Smooth muscle cell (in vitro differentiated cells): ENCODE measurements around the gene FKBP1B. TPM values are rescaled to one million over a fixed set of nuclear protein-coding genes. Genes with fewer than 3 reads are reported as not detected.
"Not testable (repeated sequence)": the region's sequence is repeated elsewhere in the genome, so short reads cannot be mapped to it uniquely, and the experiment has no call there.

ENCODE experiments used
- DNase-seq: peaks from one replicate; lab custom pipeline; 2025; ENCODE audit not compliant: unreplicated experiment; lab: John Stamatoyannopoulos, UW
- H2AFZ ChIP-seq: fragments of 200-600 bp; sonication (generic); 2 replicates; pipeline ENCODE4 v1.6.0; 2016; ENCODE audit warnings: antibody characterized with exemption, low read depth, mild to moderate bottlenecking
- H3F3A ChIP-seq: fragments of 200-600 bp; sonication (generic); 2 replicates; pipeline ENCODE4 v1.6.0; 2017; ENCODE audit warnings: antibody characterized with exemption, low read depth
- H3K27ac ChIP-seq: fragments of 200-600 bp; sonication (generic); 2 replicates; pipeline ENCODE4 v1.5.1; 2016; ENCODE audit warnings: low read depth, mild to moderate bottlenecking
- H3K27me3 ChIP-seq: fragments of 200-600 bp; sonication (generic); 2 replicates; pipeline ENCODE4 v1.6.1; 2016; ENCODE audit warnings: low read depth, mild to moderate bottlenecking
- H3K36me3 ChIP-seq: fragments of 200-600 bp; sonication (generic); 2 replicates; pipeline ENCODE4 v1.5.1; 2016; ENCODE audit warnings: low read depth
- H3K4me1 ChIP-seq: fragments of 200-600 bp; sonication (generic); 2 replicates; pipeline ENCODE4 v1.5.1; 2016; ENCODE audit warnings: low read depth
- H3K4me2 ChIP-seq: fragments of 200-600 bp; sonication (generic); 2 replicates; pipeline ENCODE4 v1.6.0; 2016; ENCODE audit warnings: mild to moderate bottlenecking
- H3K4me3 ChIP-seq: fragments of 200-600 bp; sonication (generic); 2 replicates; pipeline ENCODE4 v1.5.1; 2016; ENCODE audit warnings: mild to moderate bottlenecking
- H3K79me2 ChIP-seq: fragments of 200-600 bp; sonication (generic); 2 replicates; pipeline ENCODE4 v1.6.0; 2016; ENCODE audit warnings: low read depth, mild to moderate bottlenecking
- H3K9ac ChIP-seq: fragments of 200-600 bp; sonication (generic); 2 replicates; pipeline ENCODE4 v1.6.0; 2016; ENCODE audit warnings: low read depth
- H3K9me3 ChIP-seq: fragments of 200-600 bp; sonication (generic); replicated peaks from 2 replicates; pipeline ENCODE4 v1.5.1; 2016; ENCODE audit warnings: low read depth
- H4K20me1 ChIP-seq: fragments of 200-600 bp; sonication (generic); 2 replicates; pipeline ENCODE4 v1.6.0; 2016; ENCODE audit warnings: low read depth
- WGBS: methylation state at CpG from one replicate; pipeline ENCODE4 v1.1.7; 2016; ENCODE audit warnings: low lambda C conversion rate; 5-methylcytosine and 5-hydroxymethylcytosine counted together
- polyA plus RNA-seq: library from polyadenylated mRNA; unstranded; fragments of >200 nt; fragmentation: Nextera tagmentation; extraction: Ambion mirVana; gene quantifications from 2 replicates; pipeline ENCODE4 v1.2.1, GENCODE V29; 2016
- total RNA-seq: library from RNA; depleted of rRNA; stranded (reverse); fragments of >200 nt; gene quantifications from 2 replicates; pipeline ENCODE4 v1.2.3, GENCODE V29; 2014
- TF ChIP-seq, protein P1 (sequence below): fragments of 200-600 bp; sonication (generic); IDR thresholded peaks from 2 replicates; pipeline ENCODE4 v1.5.1; 2017; ENCODE audit warnings: borderline replicate concordance, mild to moderate bottlenecking, antibody characterized with exemption; ENCODE audit not compliant: insufficient read depth, poor library complexity, severe bottlenecking

The FKBP1B gene
- total and polyA plus RNA-seq, 2 experiments from 2014 or later: 17.5 to 26.3 TPM

DNA sequence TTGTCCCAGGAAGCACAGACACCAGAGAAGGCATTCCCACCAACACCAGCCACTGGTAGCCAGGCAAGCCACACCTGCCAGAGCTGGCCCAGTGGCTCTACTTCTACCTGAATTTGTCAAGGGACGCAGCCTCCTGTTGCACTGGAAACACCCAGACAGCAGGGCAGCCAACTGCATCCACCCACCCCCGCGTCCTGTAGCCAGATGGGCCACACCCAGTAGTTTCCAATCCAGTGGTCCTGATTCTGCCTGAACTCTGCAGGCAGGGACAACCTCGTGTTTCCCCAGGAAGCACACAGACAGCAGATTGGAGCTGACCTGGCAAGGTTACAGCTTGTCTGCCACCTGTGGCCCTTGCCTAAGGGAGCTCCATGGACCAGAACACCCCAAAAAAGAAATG, 55.4 kb downstream of the FKBP1B start:
- Histone ChIP-seq H3F3A (peaks cover 2% of the 10 kb centered on the region), H3K4me2 (no peak overlapping the region), H3K79me2 (no peaks in the 10 kb centered on the region), H2AFZ (no peak overlapping the region), H3K9ac (no peak overlapping the region), H3K27ac (no peak overlapping the region), H3K9me3 (no peaks in the 10 kb centered on the region), H4K20me1 (no peaks in the 10 kb centered on the region), H3K4me3 (no peak overlapping the region), H3K4me1 (no peaks in the 10 kb centered on the region), H3K36me3 (no peaks in the 10 kb centered on the region), H3K27me3 (no peaks in the 10 kb centered on the region)
- no peak for DNase-seq
- TF ChIP-seq, protein P1, sequence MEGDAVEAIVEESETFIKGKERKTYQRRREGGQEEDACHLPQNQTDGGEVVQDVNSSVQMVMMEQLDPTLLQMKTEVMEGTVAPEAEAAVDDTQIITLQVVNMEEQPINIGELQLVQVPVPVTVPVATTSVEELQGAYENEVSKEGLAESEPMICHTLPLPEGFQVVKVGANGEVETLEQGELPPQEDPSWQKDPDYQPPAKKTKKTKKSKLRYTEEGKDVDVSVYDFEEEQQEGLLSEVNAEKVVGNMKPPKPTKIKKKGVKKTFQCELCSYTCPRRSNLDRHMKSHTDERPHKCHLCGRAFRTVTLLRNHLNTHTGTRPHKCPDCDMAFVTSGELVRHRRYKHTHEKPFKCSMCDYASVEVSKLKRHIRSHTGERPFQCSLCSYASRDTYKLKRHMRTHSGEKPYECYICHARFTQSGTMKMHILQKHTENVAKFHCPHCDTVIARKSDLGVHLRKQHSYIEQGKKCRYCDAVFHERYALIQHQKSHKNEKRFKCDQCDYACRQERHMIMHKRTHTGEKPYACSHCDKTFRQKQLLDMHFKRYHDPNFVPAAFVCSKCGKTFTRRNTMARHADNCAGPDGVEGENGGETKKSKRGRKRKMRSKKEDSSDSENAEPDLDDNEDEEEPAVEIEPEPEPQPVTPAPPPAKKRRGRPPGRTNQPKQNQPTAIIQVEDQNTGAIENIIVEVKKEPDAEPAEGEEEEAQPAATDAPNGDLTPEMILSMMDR: no peak
- WGBS: 87% methylated on average over 4 of the region's 4 CpGs

DNA sequence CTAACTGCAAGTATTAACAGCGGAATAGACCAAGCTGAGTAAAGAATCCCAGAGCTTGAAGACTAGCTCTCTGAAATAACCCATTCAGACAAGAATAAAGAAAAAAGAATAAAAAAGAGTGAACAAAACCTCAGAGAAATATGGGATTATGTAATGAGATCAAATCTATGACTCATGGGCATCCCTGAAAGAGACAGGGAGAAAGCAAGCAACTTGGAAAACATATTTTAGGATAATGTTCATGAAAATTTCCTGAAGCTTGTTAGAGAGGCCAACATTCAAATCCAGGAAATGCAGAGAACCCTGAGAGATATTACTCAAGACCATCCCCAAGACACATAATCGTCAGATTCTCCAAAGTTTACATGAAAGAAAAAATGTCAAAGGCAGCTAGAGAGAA, 56.3 kb downstream of the FKBP1B start:
- Histone ChIP-seq H3F3A (peaks cover 11% of the 10 kb centered on the region), H3K9ac (no peak overlapping the region), H3K27me3 (no peaks in the 10 kb centered on the region), H3K4me1 (no peaks in the 10 kb centered on the region), H3K9me3 (no peaks in the 10 kb centered on the region), H4K20me1 (no peaks in the 10 kb centered on the region), H3K4me3 (no peak overlapping the region), H3K4me2 (no peak overlapping the region), H3K27ac (no peak overlapping the region), H3K36me3 (no peaks in the 10 kb centered on the region), H2AFZ (no peak overlapping the region), H3K79me2 (no peaks in the 10 kb centered on the region)
- no peak for DNase-seq
- TF ChIP-seq, protein P1: no peak
- 49% methylated on average over 2 of the region's 2 CpGs for WGBS

DNA sequence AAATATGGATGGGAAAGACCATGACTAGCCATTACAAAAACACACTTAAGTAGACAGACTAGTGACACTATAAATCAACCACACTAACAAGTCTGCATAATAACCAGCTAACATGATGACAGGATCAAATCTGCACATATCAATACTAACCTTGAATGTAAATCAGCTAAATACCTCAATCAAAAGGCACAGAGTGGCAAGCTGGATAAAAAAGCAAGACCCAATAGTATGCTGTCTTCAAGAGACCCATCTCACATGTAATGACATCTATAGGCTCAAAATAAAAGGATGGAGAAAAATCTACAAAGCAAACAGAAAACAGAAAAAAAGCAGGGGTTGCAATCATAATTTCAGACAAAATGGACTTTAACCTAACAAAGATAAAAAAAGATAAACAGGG, 57.2 kb downstream of the FKBP1B start:
- no peaks in the 10 kb centered on the region for H3K4me1 ChIP-seq

DNA sequence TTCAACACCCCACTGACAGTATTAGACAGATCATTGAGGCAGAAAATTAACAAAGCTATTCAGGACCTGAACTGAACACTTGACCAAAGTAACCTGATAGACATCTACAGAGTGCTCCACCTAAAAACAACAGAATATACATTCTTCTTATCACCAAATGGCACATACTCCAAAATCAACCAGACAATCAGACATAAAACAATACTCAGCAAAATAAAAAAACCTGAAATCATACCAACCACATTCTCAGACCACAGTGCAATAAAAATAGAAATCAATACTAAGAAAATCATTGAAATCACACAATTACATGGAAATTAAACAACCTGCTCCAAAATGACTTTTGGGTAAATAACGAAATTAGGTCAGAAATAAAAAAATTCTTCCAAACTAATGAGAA, 57.8 kb downstream of the FKBP1B start:
- Histone ChIP-seq H3K27ac (no peak overlapping the region), H3F3A (peaks cover 12% of the 10 kb centered on the region), H2AFZ (no peak overlapping the region), H3K36me3 (no peaks in the 10 kb centered on the region), H3K4me1 (no peaks in the 10 kb centered on the region), H3K9me3 (no peaks in the 10 kb centered on the region), H3K79me2 (no peaks in the 10 kb centered on the region), H3K4me2 (no peak overlapping the region), H3K4me3 (no peak overlapping the region), H3K9ac (no peak overlapping the region), H4K20me1 (no peaks in the 10 kb centered on the region), H3K27me3 (no peaks in the 10 kb centered on the region)
- TF ChIP-seq, protein P1: no peak
- DNase-seq: no peak
- 95% methylated on average over 1 of the region's 1 CpG for WGBS

More for the DNA sequence above, 57.2 kb downstream of the FKBP1B start:
- H3K27ac ChIP-seq: no peak overlapping the region
- peaks cover 12% of the 10 kb centered on the region for H3F3A ChIP-seq
- no peak overlapping the region for H2AFZ ChIP-seq
- H3K79me2 ChIP-seq: no peaks in the 10 kb centered on the region
- H3K9me3 ChIP-seq: no peaks in the 10 kb centered on the region
- H3K4me2 ChIP-seq: no peak overlapping the region
- H3K4me3 ChIP-seq: no peak overlapping the region
- TF ChIP-seq, protein P1: no peak
- H3K27me3 ChIP-seq: no peaks in the 10 kb centered on the region
- no peak overlapping the region for H3K9ac ChIP-seq
- H4K20me1 ChIP-seq: no peaks in the 10 kb centered on the region
- DNase-seq: no peak
- no peaks in the 10 kb centered on the region for H3K36me3 ChIP-seq

DNA sequence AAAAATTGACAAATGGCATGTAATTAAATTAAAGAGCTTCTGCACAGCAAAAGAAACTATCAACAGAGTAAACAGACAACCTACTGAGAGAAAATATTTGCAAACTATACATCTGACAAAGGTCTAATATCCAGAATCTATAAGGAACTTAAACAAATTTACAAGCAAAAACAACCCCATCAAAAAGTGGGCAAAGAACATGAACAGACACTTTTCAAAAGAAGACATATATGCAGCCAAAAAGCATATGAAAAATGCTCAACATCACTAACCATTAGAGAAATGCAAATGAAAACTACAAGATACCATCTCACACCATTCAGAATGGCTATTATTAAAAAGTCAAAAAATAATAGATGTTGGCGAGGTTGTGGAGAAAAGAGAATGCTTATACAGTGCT, 59.9 kb downstream of the FKBP1B start:
- not testable (repeated sequence) for H3K4me3 ChIP-seq, H3K4me2 ChIP-seq, H2AFZ ChIP-seq, H3K27ac ChIP-seq, H3K4me1 ChIP-seq, H3K79me2 ChIP-seq, H3K27me3 ChIP-seq, H4K20me1 ChIP-seq, H3K9me3 ChIP-seq, DNase-seq, H3K36me3 ChIP-seq, H3K9ac ChIP-seq
- 97% methylated on average over 1 of the region's 1 CpG for WGBS
- peaks cover 12% of the 10 kb centered on the region for H3F3A ChIP-seq
